Hematopoietic multipotent progenitor cell treated with erythropoietin and hydrocortisone succinate and interleukin-3 and kit ligand, for 4 days (in vitro differentiated cells): ENCODE data around the gene ZBTB21.

ENCODE experiments used
- DNase-seq: peaks from one replicate; pipeline ENCODE4 v3.0.0-alpha.2; 2015

The ZBTB21 gene

DNA sequence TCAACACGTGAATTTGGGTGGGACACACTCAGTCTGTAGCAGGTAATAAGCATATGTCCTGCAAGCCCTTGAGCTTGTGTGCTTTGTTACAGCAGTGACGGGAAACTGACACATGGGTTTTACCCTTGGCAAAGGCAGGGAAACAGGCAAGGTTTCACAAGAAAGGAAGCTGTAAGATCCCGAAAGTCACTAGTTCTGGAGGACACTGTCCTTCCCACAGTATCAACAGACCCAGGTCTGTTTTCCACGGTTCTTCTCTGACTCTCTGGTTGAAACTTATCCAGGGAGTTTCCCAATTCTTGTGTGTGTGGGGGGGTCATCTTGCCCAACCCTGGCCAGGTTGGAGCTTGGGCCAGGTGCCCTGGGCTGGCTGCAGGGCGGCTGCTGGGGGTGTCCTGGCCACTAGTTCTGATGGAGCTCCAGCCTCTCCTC, 29.3 kb upstream of the ZBTB21 start:
- no peak for DNase-seq

DNA sequence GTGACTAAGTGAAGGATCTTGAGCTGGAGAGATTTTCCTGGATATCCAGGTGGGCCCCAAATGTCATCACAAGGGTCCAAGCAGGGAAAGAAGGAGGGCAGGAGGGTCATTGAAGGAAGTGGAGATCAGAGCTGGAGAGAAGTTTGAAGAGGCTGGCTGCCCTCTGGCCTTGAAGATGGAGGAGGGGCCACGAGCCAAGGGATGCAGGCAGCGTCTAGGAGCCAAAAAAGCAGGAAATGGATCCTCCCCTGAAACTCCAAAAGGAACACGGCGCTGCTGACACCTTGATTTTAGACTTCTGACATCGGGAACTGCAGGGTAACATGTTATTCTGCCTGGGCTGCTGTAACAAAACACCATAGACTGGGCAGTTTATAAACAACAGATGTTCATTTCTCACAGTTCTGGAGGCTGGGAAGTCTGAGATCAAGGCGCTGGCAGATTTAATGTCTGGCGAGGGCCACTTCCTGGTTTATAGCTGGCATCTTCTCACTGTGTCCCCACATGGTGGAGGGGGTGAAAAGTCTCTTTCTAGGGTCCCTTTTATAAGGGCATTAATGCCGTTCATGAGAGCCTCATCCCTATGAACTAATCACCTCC, 28.8 kb upstream of the ZBTB21 start:
- DNase-seq, result no peak

DNA sequence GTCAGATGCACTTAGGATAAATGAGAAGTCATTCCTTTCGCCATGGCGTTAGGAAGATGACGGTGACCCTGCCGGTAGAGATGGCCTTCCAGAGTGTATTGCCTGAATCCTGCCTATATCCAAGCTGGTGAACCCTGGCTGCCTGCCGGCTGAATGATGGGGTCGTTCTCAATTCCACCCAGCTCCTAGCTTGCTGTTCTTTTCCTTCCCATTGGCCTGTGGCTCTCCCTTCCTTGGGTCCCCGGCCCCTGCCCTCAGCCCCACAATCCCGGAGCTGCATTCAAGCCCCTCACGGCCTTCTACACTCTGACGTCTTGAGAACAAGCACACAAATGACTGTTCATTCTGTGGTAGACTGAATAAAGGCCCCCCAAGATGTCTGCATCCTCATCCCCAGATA, 28.2 kb upstream of the ZBTB21 start:
- DNase-seq, result no peak

DNA sequence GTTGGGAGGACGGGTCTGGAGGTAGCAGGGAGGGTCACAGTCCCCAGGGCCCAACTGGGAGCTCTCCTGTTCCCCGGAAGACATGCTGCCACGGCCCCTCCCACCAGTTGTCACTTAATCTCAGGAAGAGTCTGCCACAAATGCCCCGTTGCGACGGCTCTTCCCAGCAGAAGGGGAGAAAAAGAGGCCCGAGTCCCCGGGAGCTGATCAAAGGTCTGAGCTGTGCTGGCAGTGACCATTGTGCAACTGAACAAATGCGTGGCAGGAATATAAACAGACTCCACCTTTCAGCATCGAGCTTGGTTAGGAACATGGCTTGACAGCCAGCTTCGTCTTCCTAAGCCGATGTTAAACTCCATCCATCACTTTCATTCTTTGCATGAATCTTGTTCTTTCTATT, 27.8 kb upstream of the ZBTB21 start:
- DNase-seq, result peak; percentile 22

DNA sequence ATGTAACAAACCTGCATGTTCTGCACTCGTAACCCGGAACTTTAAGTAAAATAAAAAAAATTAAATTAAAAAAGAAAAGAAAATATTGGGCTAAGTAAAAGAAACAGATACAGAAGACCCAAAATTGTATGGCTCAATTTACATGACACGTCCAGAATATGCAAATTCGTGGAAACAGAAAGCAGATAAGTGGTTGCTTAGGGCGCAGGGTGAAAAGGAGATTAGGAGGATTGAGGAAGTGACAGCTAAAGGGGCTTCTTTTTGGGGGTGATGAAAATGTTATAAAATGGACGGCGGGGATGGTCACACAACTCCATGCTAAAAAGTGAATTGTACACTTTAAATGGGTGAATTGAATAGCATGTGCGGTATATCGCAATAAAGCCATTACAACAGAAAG, 27.4 kb upstream of the ZBTB21 start:
- DNase-seq, result peak; percentile 65

DNA sequence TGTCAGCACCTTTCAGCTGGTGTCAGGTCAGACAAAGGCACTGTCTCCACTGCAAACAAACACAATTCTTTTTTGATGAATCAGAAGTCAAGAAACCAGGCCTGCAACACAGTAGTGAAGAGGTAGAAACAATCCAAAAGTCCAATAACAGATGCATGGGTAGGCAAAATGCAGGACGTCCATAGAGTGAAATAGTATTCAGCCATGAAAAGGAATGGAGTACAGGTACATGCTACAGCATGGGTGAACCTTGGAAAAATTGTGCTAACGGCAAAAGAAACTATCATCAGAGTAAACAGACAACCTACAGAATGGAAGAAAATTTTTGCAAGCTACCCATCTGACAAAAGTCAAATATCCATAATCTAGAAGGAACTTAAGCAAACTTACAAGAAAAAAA, 26.2 kb upstream of the ZBTB21 start:
- DNase-seq, result no peak

DNA sequence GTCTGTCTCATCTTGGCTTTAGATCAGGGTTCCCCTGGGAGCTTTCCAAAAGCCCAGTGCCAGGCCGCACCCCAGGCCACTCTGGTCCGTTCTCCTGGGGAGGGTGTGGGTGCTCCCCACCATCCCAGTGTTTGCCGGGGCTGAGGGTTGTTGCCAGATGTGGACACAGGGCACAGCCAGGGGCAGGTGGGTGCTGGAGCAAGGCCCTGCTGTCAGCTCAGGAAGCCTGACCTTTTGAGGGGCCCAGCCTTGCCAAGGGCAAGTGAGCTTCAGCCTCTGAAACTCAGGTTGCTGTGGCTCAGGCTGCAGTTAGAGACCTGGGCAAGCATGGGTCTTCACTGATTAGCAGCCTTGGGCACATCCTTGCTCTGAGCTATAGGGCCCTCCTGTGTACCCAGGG, 22.8 kb upstream of the ZBTB21 start:
- DNase-seq, result no peak

DNA sequence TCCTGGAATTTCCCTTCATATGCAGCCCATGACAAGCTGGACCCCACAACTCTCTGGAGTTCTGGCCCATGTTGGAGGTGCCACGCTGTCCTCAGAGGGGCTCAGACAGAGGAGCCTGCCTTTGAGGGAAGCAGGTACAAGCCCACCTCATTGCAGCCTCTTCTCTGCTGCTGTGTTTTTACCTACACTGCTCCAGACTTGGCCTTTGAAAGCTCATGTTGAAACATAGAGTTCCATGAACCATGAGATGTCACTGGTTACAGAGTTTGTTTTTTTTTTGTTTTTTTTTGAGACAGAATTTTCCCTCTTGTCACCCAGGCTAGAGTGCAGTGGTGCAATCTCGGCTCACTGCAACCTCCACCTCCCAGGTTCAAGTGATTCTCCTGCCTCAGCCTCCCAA, 22.1 kb upstream of the ZBTB21 start:
- no peak for DNase-seq

DNA sequence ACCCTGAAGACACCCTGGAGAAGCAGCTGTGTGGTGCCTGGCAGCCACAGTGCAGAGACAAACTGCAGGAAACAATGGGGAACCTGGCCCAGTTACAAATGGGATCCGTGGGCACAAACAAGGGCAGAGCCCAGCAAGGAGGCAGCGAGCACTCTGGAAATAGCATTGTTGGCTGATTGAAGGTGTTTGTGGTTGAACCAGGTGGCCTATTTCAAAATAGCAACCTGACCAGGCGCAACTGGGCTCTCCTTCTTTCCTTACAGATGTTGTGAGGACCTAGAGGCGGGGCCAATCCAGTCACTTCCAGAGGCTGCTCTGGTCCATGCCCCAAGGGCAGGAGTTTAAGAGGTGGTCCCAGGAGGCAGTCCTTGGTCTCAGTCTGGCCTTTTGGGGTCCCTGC, 21.7 kb upstream of the ZBTB21 start:
- DNase-seq, result no peak

DNA sequence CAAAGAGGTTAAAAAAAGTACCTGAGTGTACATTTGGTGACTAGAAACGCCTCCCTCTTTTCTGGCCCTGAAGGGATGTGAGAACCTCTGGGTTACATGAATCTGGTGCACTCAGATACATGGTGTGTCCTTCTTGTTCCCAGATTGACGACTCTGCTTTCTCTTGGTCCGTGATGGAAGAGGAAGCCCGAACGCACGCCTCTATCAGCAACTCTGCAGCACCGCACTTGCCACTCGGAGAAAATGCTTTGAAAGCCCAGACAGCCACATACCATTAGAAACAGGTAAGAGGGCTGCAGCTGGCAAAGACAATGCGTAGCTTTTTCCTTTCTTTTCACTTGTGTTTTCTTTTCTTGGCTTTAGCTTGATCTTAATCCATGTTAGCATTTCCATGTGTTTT, 21.1 kb upstream of the ZBTB21 start:
- no peak for DNase-seq

DNA sequence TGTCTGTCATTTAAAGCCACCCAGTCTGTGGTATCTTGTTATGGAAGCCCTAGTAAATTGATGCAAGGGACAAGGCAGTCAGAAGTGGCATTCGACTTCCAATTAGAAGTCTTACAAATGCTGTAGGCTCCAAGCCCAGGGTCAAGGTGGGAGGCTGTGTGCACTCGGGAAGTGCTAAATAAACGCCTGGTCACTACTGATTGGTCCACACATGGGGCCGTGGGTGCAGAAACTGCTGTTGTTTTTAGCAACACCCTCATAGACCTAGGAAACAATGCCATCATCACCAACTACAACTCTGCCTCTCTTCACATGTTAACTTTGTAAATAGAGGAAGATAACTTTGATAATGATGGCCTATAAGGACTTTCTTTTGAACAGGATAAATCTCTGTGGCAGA, 20.2 kb upstream of the ZBTB21 start:
- DNase-seq, result no peak

DNA sequence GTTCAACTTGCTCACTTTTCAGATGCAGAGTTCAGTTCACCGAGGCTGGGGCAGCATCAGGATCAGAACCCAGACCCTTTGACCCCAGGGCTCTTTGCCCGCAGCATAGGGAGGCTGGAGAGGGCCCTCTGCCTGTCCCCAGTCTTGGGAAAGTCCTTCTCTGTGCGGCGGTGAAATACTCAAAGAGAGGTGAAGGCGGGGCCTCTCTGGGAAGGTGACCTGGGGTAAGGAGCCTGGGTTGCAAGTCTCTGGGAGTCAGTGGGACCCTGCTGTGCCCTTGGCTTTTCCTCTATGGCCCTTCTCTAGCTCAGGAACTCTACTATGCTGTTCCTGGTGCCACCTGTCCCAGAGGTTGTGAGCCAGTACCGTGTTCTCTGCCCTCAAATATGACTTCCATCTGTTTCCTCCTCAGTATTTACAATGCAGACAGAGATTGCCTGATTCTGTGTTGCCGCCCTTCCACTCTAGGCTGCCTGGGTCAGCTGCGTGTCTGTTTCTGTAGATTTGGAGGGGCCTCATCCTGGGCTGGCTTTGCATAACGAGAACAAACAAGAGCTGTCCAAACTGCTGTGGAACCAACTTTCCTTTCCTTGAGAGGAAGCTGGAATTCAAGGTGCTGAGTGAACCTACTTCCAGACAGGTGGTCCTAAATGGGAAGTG, 18.7 kb upstream of the ZBTB21 start:
- DNase-seq, result peak; percentile 68

DNA sequence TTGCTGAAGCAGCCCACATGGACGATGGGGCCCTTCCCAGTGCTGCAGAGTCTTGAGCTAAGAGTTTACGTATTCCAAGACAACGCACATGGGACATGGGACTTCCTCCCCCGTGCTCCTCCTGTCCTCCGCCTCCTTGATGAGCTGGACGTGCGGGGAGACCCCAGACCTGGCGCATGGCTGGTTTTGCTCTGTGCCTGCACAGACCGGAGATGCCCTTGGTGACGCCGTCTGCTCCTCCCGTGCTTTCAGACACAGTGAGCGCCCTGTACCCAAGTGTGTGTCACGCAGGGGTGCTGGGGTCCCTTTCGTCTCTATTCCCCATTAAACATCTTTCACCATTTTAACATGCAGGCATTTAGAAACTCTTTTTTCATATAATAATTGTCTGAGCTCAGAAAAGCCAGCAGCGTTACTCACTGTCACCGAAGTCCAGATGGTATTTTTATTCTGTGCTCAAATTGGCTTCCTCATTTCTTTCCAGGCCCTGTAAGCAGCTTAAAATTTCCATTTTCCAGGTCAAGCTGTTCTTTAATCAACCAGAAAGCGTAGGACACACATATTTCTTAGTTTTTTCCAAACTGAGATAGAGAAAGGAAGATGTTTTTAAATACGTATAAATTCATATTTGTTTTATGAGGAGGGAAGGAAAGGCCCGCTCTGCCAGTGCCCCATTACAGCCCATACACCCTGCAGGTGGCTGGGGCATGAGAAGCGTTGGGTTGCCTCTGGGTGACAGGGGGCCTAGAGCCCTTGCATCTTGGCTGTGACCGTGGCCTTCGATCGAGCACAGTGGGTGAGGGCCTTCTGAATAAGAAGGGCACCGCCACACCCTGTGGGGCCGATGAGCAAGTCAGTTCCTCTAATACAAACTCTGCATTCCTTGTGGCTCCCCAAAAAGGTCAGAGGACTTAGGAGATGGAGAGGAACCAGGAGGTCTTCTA, 17.9 kb upstream of the ZBTB21 start:
- peak; percentile 27 for DNase-seq

DNA sequence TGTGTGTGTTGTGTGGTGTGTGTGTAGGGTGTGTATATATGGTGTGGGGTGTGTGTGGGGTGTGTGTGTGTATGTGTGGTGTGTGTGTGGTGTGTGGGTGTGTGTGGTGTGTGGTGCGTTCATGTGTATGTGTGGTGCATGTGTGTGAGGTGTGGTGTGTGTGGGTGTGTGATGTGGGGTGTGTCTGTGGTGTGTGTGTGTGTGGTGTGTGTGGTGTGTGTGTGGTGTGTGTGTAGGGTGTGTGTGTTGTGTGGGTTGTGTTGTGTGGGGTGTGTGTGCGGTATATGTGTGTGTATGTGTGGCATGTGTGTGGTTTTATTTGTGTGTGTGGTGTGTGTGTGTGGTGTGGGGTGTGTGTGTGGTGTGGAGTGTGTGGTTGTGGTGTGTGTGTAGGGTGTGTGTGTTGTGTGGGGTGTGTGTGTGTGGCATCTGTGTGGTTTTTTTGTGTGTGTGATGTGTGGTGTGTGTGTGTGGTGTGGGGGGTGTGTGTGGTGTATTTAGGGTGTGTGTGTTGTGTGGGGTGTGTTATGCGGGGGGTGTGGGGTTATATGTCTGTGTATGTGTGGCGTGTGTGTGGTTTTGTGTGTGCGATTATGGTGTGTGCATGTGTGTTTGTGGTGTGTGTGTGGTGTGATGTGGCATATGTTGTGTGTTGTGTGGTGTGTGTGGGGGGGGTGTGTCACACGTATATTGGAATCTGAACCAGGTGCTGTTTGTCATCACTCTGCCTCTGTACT, 17.1 kb upstream of the ZBTB21 start:
- no peak for DNase-seq

DNA sequence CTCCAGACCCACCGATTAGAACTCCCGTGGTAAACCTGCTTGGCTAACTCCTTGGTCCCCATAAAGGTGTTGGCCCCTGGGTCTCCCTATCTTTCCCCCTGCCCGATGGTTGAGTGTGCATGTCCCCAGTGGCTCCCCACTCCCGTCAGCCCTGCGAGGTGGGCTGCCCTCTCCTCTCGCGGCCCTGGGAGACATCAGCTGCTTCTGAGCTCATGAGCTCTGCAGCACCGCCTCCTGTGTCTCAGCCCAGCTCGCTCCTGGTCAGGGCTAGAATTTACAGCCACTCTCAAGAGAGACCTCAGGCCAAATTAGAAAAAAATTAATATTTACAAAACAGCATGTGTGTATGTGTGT, 15.9 kb upstream of the ZBTB21 start:
- no peak for DNase-seq

DNA sequence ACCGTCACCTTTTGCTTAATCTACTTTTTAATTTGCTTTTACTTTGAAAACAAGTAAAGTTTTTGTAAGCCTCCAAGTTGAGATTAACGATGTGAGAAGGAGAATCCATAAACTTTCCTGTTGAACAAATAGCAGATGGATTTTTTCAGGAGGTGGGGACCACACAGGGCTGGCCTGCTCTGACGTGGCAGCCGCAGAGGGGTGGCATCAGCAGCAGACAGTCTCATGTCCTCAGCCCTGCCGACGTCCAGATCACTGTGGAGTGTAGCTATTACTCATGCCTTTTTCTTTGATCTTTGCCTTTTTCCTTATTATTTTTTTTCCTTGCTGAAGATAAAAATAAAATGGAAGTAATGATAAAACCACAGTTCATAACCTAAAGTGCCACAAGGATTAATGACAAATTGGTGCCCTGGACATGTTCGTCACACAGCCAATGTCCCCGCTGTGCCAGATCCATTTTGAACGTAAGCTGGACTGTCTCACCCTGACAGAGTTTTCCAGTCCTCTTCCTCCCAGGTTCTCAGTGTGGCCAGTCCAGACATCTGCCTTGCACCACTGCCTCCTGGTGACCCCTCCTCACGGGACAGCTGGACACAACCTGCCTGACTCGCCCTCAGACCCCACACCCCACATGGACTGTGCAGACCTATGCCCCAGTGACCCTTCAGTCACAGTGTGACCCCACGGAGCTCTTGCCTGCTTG, 15.4 kb upstream of the ZBTB21 start:
- no peak for DNase-seq

DNA sequence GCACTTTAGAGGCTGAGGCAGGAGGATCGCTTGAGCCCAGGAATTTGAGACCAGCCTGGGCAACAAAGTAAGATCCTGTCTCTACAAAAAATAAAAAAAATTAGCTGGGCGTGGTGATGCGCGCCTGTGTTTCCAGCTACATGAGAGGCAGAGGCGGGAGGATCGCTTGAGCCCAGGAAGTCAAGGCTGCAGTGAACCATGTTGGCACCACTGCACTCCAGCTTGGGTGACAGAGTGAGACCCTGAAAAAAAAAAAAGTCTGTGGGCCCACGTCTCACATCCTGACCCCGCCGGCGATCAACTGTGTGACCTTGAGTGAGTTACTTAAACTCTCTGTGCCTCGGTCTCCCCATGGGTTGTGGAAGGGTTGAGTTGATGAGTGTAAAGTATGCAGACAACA, 12.7 kb upstream of the ZBTB21 start:
- DNase-seq, result no peak

DNA sequence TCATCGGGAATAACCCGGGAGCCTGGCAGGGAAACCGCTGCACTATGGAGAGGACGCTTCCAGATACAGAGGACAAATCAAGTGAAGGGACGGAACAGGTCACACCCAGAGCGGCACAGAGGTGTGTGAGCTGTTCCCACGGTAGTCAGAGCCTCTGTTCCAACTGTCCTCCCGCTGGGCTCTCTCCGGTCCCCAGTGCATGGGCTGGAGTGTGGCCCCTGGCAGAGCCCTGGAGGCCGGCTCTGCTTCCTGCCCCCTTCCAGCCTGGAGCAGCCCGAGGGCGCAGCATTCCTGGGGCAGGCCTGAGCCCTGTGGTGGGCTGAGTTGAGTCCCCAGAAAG, 11.9 kb upstream of the ZBTB21 start:
- no peak for DNase-seq

DNA sequence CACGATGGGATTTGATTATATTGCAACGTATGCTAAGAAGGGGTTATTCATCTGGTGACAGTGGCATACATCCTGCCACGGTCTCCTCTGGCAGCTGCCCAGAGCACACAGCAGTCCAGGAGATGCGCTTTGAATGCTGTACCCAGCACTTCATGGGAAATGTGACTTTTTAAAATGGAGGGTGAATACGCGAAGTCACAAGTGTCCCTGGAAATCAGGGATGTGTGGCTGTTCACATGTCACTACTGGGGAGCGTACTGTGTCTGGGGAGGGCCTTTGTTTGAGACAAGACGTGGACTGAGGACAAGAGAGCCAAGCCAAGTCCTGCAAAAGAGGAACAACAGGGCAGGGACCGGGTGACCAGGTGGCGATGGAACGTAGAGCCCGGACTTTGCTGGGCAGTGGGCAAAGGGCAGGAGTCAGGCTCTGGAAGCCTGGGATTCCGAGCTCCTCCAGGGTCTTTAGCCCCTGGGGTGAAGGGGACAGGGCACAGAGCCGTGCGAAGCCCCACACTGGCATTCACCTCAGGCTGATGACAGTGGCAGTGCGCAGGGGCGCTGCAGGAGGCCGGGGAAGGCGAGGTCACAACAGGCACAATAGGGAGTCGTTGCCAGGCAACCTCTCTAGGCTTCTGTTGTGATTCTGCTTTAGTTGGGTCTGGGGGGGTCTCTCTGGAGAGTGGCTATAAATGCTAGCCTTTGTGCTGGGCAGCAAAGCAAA, 11.4 kb upstream of the ZBTB21 start:
- no peak for DNase-seq

DNA sequence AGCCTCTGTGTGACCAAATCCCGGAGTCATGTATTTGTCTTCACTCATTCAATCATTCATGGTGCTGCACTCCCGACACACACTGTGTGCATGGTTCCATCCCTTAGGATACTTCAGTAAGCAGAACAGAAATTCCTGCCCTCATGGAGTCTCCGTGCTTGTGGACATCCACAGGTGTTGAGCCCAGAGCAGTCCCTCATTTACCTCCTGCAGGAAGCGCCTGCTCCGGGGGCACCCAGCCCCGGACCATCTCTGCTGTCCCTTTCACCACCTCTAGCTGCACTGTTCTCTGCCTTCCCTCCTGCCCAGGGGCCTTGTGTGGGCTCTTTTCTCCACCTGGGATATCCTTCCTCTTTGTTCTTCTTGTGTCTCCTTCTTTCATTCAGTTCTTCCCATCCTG, 9.5 kb upstream of the ZBTB21 start:
- DNase-seq, result no peak

DNA sequence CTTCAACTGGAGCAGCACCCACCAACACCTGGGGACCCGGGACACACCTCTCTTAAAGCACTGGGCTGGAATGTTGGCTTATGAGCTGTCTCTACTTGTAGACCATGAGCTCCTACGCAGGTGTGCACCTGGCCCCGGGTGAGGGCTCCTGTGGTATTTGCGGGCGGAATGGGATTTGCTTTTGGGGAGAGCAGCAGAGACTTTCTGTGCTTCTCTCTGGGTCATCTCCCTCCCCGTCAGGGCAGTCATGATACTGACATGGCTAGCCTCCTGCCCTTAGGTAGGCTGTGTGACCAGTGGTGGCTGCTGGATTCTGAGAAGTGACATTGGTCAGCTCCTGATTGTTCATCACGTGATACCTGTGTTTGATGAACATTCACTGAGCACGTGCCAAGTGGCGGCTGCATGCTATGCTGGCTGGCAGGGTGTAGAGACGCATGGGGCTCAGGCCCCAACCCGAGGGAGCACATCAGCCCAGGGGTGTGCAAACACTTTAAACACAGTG, 9.0 kb upstream of the ZBTB21 start:
- DNase-seq, result no peak

DNA sequence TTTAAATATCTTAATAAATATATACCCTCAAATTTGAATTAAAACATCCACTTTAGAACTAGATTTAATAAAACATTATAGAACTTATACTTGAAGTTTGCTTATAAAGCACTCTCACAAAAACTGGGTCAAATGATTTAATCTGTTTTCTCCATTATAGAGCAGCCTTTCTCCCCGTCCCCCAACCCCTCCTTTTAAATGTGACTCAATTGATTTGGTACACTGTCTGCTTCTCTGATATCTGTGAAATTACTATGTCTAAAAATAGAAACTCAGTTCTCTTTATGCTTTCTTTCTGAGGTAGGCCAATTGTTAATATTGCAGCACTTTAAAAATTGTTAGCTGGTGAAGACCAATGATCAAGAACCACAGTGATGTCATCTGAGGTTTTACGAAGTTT, 6.9 kb upstream of the ZBTB21 start:
- no peak for DNase-seq
